Lower leg skin (tissue), 4 donors: Measurements from ENCODE around the gene ELAVL1. TPM values are rescaled to one million over a fixed set of nuclear protein-coding genes. Genes with fewer than 3 reads are reported as not detected.

ENCODE experiments used
- DNase-seq, 2 donors: peaks; one replicate each; pipeline ENCODE4 v3.0.0-alpha.2; 2019; ENCODE audit warnings: low spot score in 2 of 2
- H3K4me3 ChIP-seq: fragments of 200-600 bp; sonication (generic); 2 replicates; pipeline ENCODE4 v1.5.1; 2017; ENCODE audit warnings: mild to moderate bottlenecking, low read depth; ENCODE audit not compliant: poor library complexity, severe bottlenecking
- CTCF ChIP-seq, 3 donors: fragments of 450-650 bp; IDR thresholded peaks; one replicate each; pipeline ENCODE4 v1.5.1; 2016; ENCODE audit warnings: antibody characterized with exemption in 3 of 3, mild to moderate bottlenecking in 3 of 3, moderate library complexity in 2 of 3
- POLR2A ChIP-seq, 2 donors: fragments of 450-650 bp; IDR thresholded peaks; one replicate each; pipeline ENCODE4 v1.6.1; 2016 to 2017; ENCODE audit warnings: antibody characterized with exemption in 2 of 2, mild to moderate bottlenecking in 1 of 2, moderate library complexity in 1 of 2
- WGBS, 2 donors: methylation state at CpG; one replicate each; pipeline ENCODE4 v1.1.5; 2018; 5-methylcytosine and 5-hydroxymethylcytosine counted together
- intact Hi-C: fragments of 100-400 bp; cut with DNase I; formaldehyde crosslinking; loops from one replicate; pipeline ENCODE4 v1.15.0; 2023; ENCODE audit warnings: low total_unique reads
- total RNA-seq, 4 donors: library from RNA; depleted of rRNA; stranded (reverse); fragments of >200 nt; gene quantifications; one replicate each; pipeline ENCODE4 v1.1.0, GENCODE V29; 2016

The ELAVL1 gene
- total RNA-seq, 4 donors from 2014 or later, result 24.8 to 49.2 (median 30.9) TPM

DNA sequence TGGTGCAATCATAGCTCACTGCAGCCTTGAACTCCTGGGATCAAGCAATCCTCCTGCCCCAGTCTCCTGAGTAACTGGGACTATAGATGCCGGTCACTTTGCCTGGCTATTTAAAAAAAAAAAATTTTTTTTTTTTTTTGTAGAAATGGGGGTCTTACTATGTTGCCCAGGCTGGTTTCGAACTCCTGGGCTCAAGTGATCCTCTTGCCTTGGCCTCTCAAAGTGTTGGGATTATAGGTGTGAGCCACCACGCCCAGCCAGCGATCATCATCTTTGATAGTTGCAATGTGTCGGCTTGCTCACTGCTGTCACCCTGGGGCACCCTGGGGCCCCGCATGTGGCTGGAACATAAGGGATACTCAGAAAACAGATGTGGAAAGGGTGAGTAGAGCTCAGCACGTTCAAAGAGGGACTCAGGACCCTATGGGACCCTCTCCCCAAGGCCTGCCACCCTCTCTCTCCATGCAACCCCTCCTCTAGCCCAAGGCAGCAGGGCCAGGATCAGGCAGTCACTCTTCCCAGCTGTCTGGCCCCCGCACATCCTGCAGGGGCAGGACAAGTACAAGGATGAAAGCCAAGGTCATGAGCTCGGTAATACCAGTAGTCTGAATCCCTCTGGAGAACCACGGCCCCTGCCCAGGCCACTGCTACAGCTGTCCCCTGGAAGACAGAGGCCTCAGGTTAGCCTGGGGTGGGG is 40.6 kb upstream of the ELAVL1 start:
- no peak overlapping the region for H3K4me3 ChIP-seq
- 58 to 71% methylated on average over 10 of the region's 10 CpGs for WGBS, 2 donors
- TF ChIP-seq CTCF (IDR thresholded peaks at IDR 0.05), result no peak
- TF ChIP-seq POLR2A (IDR thresholded peaks at IDR 0.05), result no peak
- DNase-seq, result no peak
- intact Hi-C loops, result no loop called here

DNA sequence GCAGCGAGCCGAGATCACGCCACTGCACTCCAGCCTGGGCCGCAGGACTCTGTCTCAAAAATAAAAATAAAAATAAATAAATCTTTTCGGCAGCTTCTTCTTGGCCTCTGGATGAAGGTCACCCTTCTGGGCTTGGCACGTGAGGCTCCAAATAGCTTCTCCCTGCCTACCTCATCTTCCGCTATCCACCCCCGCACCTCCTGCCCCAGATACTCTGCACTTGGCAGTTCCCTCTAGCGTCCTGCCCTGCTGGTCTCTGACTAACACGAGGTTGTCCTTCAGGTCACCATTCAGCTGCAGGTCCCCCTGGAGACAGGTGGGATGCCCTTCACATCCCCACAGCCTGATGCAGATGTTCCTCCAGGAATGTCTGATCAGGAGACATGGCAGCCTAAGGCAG is 38.6 kb upstream of the ELAVL1 start:
- no peak for TF ChIP-seq CTCF (IDR thresholded peaks at IDR 0.05)
- TF ChIP-seq POLR2A (IDR thresholded peaks at IDR 0.05), result no peak
- WGBS, 2 donors, result 81 to 85% methylated on average over 10 of the region's 10 CpGs
- intact Hi-C loops, result no loop called here
- DNase-seq, result no peak
- no peak overlapping the region for H3K4me3 ChIP-seq

DNA sequence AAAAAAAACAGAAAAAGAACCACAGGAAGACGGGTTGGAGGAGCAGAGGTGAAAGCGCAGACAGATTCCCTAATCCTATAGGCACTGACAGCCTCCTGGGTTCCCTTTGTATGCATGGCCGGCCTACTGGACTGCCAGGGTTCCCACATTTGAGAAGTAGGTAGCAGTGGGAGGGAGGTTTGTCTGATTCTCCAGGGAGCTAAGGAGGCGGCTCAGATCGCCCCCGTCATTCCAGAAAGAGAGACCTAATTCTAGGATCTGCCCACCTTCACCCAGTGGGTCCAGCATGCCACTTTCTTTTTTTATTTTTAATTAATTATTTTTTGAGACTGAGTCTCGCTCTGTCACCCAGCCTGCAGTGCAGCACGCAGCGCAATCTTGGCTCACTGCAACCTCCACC is 37.5 kb upstream of the ELAVL1 start:
- TF ChIP-seq CTCF (IDR thresholded peaks at IDR 0.05), result no peak
- no peak for TF ChIP-seq POLR2A (IDR thresholded peaks at IDR 0.05)
- 90 to 91% methylated on average over 9 of the region's 9 CpGs for WGBS, 2 donors
- H3K4me3 ChIP-seq, result no peak overlapping the region
- intact Hi-C loops, result no loop called here
- DNase-seq, result no peak

DNA sequence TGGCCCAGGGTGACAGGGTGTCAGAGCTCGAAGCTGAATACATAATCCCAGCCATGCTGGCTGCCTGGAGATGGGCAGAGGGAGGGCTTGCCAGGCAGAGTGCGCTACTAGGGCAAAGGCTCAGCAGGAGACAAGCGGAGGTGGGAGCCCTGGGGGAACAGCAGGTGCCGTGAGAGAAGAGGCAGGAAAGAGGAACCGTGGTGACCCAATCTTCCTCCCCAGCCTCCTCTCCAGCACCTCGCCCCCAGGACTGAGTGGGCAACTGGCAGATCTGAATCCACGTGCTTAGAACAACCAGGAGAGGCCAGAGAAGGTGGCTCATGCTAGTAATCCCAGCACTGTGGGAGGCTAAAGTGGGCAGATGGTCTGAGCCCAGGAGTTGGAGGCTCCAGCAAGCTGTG is 36.1 kb upstream of the ELAVL1 start:
- intact Hi-C loops, result no loop called here
- WGBS, 2 donors, result 60 to 68% methylated on average over 7 of the region's 7 CpGs
- no peak for DNase-seq
- TF ChIP-seq CTCF (IDR thresholded peaks at IDR 0.05) (no peak), POLR2A (IDR thresholded peaks at IDR 0.05) (no peak)
- H3K4me3 ChIP-seq, result no peak overlapping the region

DNA sequence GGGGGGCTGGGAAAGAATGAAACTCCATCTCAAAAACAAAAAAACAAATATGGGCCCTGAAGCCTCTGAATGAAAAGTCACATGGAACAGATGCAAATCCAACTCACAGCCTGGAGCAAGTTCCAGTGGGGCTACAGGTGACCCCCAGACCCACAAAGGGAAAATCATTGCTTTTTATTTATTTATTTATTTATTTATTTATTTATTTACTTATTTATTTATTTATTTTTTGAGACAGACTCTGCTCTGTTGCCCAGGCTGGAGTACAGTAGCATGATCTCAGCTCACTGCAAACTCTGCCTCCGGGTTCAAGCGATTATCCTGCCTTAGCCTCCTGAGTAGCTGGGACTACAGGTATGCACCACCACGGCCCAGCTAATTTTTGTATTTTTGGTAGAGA is 33.8 kb upstream of the ELAVL1 start:
- TF ChIP-seq POLR2A (IDR thresholded peaks at IDR 0.05) (no peak), CTCF (IDR thresholded peaks at IDR 0.05) (no peak)
- 97 to 98% methylated on average over 3 of the region's 3 CpGs for WGBS, 2 donors
- H3K4me3 ChIP-seq, result no peak overlapping the region
- intact Hi-C loops, result no loop called here
- DNase-seq, result no peak

DNA sequence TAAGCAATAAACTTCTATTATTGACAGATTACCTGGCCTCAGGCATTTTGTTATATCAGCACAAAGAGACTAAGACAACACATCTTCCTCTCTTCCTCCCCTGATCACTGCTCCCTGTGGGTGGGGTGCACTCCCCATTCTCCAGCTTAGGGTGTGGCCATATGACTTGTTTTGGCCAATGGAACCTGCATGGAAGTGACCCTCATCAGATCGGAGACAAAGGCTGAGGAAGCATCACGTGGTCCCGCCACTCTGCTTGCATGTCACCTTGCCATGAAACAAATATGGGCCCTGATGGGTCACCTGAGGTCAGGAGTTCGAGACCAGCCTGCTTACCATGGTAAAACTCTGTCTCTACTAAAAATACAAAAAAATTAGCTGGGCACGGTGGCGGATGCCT is 33.4 kb upstream of the ELAVL1 start:
- H3K4me3 ChIP-seq, result no peak overlapping the region
- DNase-seq, result no peak
- TF ChIP-seq CTCF (IDR thresholded peaks at IDR 0.05) (no peak), POLR2A (IDR thresholded peaks at IDR 0.05) (no peak)
- 75 to 88% methylated on average over 6 of the region's 6 CpGs for WGBS, 2 donors
- intact Hi-C loops, result no loop called here
